ENCODE results near the gene IGLL5.
A peak's percentile ranks its signal among the peaks of the same experiment; 100 is the strongest.

The IGLL5 gene

GRCh38 chr22:22940961-22941605 is 53.5 kb downstream of the IGLL5 start:
- no peak for DNase-seq

GRCh38 chr22:22941831-22942510 is 54.4 kb downstream of the IGLL5 start:
- DNase-seq, result no peak

- DNase-seq, result peak; percentile 26
Measured at GRCh38 chr22:22942511-22943329, 55.1 kb downstream of the IGLL5 start.

GRCh38 chr22:22943521-22944267 is 56.1 kb downstream of the IGLL5 start:
- DNase-seq, result no peak

GRCh38 chr22:22944268-22944985 is 56.8 kb downstream of the IGLL5 start:
- DNase-seq, result no peak

- no peak for DNase-seq
Measured at GRCh38 chr22:22945195-22945594, 57.6 kb downstream of the IGLL5 start.

Data from NCI-H510A (cell line).